GM19193 (cell line): ENCODE data around the gene GLT1D1.

ENCODE experiments used
- POLR2A ChIP-seq: IDR thresholded peaks from 4 replicates; pipeline ENCODE4 v1.6.1; 2011; ENCODE audit not compliant: insufficient read depth, insufficient read length; ENCODE audit errors: extremely low read depth

GLT1D1 gene

GRCh38 chr12:128817111-128818015 is 35.9 kb upstream of the GLT1D1 start:
- peak; percentile 24 for TF ChIP-seq POLR2A

- peak; percentile 9 for TF ChIP-seq POLR2A
Measured at GRCh38 chr12:128818065-128819022, 34.9 kb upstream of the GLT1D1 start.

- no peak for TF ChIP-seq POLR2A
Measured at GRCh38 chr12:128819293-128820144, 33.8 kb upstream of the GLT1D1 start.

- no peak for TF ChIP-seq POLR2A
Measured at GRCh38 chr12:128820253-128820652, 33.0 kb upstream of the GLT1D1 start.

- peak; percentile 85 for TF ChIP-seq POLR2A
Measured at GRCh38 chr12:128820723-128821432, 32.4 kb upstream of the GLT1D1 start.

GRCh38 chr12:128823216-128823915 is 29.9 kb upstream of the GLT1D1 start:
- no peak for TF ChIP-seq POLR2A

GRCh38 chr12:128823916-128824839 is 29.1 kb upstream of the GLT1D1 start, which contains the start of gene SLC15A4:
TSS of gene SLC15A4 (minus strand) at chr12:128823958. CDS start at chr12:128823943, 15 bp downstream.
- TF ChIP-seq POLR2A, result peak; percentile 98

- TF ChIP-seq POLR2A, result no peak
Measured at GRCh38 chr12:128825835-128826234, 27.4 kb upstream of the GLT1D1 start.

GRCh38 chr12:128827724-128828123 is 25.6 kb upstream of the GLT1D1 start:
- TF ChIP-seq POLR2A, result no peak

- TF ChIP-seq POLR2A, result peak; percentile 45
Measured at GRCh38 chr12:128829861-128830504, 23.3 kb upstream of the GLT1D1 start.

GRCh38 chr12:128830505-128830893 is 22.8 kb upstream of the GLT1D1 start:
- TF ChIP-seq POLR2A, result no peak

- no peak for TF ChIP-seq POLR2A
Measured at GRCh38 chr12:128833418-128833817, 19.9 kb upstream of the GLT1D1 start.
